ENCODE data around the gene RHOV.

Gene RHOV

DNA sequence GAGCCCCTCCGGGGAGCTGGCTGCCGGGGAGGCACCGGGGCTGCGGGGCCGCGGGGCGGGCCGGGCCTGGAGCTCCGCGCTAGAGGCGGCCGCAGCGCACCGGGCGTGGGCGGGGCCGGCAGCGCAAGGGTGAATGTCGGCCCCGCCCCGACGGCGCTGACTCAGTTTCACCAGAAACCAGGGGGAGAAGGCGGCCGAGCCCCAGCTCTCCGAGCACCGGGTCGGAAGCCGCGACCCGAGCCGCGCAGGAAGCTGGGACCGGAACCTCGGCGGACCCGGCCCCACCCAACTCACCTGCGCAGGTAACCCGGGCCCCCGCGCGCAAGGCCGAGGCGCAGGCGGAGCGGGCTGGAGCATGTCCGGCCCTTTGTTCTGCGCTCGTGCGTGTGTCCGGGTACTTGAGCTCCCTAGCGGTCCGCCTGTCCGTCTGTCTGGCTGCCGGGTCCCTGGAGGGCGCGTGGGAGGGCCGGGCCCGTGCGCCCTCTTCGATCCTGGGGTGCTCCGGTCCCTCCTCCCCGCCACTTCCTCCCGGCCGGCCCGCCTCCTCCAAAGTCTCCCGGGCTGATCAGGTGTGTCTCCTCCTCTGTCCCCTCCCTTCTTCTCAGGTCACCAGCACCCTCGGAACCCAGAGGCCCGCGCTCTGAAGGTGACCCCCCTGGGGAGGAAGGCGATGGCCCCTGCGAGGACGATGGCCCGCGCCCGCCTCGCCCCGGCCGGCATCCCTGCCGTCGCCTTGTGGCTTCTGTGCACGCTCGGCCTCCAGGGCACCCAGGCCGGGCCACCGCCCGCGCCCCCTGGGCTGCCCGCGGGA, 29.9 kb downstream of the RHOV start, which contains the start of gene SPINT1:
SPINT1 (plus strand) TSS at position 164 of the 811 bp plus-strand sequence; CDS start at position 671, 507 bp downstream.
- no peak for DNase-seq

DNA sequence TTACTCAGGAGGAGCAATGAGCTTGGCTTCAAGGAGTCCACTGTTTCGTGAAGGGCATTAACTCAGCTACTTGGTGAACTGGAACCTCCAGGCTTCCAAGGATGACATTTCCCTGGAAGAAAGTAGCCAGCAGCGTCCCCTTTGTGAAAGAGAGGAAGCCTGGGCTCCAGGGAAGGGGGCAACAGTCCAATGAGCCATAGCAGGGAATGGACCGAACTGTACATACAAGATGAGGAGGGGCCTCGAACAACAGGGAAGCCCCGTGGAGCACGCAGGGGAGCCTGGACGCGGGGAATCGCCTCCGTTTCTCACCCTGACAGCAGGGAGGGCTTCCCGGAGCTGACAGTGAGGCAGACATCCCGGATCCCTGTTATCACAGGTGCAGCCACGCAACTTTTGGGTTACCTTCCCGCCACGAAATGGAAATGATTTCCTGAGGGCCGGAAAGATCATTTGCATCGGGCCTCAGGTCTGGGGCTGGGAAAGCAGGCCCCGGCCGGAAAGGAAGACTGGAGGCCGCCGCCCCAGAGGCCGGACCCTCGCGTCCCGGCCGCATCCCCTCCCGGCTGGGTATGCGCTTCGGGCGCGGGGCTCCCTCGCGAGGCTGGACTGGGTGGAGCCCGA, 30.7 kb downstream of the RHOV start:
- DNase-seq, result no peak

DNA sequence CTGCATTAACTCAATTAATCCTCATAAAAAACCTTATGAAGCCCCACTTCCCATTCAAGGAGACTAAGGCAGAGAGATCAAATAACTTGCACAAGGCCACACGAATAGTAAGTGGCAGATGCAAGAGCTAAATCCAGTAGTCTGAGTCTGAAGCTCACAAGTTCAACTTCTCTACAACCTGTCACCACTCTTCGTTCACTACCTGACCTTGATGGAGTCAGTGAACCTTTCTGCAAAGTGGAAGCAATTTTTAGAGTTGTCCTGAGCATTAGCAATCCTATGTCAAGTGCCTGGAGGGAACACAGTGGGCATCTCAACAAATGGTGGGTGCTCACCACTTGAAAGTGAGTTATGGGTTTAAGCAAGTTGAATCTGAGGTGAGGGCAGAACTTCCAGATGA, 32.3 kb downstream of the RHOV start:
- DNase-seq, result no peak

DNA sequence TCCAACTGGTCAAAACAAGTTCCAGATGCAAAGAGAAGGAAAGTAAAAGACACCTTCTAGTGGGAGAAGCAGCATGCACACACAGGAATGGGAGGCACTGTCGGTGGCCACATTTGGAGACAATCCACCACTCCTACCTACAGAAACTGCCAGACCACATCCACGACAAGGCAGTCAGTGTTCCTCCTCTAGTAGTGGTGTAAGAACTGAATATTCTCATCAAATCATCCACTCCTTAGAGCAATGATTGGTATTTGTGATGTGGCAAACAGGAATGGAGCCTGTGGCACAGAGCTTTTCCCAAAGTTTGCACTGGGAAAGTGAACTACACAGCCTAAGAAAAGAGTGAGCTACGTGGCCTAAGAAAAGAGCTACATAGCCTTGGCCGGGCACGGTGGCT, 35.3 kb downstream of the RHOV start:
- DNase-seq, result no peak

DNA sequence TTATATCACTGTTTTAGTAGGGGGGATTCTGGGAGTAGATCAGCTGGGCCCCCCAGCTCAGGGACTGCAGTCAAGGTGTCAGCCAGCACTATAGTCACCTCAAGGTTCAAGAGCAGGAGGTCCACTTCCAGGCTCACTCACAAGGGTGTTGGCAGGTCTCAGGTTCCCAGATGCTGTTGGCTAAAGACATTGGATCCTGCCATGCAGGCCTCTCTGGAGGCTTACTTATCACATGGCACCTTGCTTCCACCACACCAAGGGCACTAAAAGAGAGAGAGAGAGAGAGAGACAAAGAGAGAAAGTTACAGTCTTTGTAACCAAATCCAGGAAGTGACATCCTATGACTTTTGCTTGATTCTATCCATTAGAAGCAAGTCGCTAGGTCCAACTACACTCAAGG, 38.0 kb downstream of the RHOV start:
- DNase-seq, result no peak

DNA sequence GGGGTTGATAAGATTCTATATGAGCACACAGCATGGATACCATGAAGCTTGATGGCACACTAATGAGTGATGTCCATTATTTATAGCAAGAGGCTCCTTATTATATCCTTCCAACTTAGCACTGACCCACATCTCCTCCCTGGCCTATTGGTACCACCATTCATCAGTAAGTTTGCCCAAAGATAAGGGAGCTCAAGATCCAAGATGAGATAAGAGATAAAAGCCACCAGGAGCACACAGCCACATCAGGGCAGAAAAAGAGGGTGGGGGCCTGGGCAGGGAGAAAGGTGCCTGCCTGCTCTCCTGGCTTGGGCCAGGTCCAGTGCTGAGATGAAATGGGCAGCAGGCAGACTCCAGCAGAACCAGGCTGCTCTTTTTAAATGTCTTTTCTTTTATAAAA, 41.1 kb downstream of the RHOV start:
- DNase-seq, result no peak

DNA sequence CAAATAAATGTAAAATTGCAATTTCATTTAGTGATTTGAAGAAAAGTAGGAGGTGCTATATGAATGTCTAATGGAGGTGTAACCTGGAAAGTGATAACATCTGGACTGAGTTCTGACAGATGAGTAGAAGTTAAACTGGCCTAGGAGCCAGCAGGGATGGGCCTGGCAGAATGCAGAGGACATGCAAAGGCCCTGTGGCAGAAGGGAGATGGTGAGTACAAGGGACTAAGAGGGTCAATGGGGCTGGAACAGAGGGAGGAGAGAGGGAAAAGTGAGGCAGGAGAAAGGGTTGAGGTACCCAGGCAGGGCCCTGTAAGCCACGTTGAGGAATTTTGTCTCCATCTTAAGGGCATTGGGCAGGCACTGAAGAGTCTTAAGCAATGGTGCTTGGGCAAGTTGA, 42.2 kb downstream of the RHOV start:
- DNase-seq, result no peak

DNA sequence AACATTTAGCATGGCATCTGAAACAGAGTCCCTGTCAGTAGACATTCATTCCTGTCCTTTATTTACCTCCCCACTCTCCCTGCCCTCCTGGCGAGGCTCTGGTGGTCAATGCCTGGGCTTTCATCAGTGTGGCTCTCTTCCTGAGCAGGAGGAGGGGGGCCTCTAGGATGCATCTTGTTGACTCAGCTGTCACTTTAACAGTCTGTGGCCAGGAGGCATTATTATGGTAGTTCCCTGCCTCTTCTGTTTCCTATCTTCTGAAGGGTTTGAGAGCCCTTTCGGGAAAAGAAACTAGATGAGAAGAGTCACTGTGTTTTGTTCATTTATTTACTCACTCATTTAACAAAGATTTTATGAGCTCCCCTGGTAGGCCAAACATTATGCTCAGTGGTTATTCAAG, 43.1 kb downstream of the RHOV start:
- no peak for DNase-seq

DNA sequence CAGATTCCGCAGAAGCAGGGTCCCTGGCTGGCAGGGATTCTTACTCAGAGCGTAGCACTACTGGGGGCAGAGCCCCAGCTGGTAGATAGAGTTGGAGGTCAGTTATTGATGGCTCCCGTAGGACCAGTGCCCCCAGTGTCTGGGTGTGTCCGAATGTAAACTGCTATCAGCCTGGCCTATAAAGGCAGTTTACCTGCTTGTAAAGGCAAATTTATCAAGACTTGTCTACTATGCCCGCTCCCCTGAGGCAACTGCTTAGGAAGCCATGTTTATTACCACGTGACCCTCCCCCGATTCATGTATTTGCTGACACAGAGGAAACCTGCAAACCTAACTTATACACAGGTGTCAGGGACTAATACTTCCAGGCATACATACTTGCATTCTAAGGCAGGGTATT, 44.9 kb downstream of the RHOV start:
- no peak for DNase-seq

DNA sequence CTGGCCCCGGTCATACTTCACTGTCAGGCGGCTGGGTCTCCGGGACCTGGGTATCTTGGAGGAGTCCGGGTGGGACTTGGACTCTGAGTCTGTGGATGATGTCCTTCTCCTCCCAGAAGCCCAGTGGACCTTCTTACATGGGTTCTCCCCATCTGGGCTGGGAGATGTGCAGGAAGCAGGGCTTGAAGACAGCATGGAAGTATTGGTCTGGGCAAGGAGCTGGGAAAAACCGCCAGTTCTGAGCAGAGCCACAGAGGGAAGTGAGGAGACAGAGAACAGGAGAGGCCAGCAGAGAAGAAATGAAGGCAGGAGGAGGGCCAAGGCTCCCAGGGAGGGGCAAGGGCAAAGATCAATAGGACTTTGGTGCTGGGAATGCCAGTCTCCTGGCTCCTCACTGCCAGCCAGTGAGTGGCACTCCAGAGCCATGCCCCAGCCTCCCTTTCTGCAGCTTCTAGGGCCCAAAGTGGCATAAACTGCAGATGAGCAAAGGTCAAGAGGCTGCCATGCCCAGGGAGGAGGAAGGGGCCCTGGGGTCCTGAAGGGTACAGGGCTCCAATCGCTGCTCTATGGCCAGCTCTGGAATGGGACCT, 45.5 kb downstream of the RHOV start, which contains the start of gene PPP1R14D:
PPP1R14D (minus strand) TSS at position 262 of the 590 bp plus-strand sequence; CDS start at position 195, 67 bp downstream.
- no peak for DNase-seq

DNA sequence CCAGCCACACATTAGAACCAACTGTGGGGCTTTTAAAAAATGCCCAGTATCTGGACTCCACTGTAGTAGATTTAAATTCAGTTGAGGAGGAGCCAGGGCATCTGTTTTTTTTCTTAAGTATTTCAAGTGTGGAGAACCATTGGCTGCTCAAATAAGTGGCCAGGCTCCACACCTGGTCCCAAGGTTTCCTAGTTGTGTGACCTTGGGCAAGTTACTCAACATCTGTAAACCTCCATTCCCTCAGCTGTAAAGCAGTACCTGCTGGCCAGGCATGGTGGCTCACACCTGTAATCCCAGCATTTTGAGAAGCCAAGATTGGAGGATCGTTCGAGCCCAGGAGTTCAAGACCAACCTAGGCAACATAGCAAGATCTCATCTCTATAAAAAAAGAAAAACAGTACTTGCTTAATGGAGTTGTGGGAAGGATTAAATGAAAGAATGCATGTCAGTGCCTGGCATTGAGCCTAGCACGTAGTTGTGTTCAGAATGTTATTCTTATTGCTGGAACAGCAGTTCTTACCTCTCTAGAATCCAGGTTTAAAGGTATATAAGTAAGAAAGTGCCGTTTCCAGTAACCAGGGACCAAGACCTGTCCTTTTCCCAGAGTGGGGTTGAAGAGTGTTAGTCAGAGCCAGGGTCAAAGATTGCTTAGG, 47.5 kb downstream of the RHOV start:
- no peak for DNase-seq

DNA sequence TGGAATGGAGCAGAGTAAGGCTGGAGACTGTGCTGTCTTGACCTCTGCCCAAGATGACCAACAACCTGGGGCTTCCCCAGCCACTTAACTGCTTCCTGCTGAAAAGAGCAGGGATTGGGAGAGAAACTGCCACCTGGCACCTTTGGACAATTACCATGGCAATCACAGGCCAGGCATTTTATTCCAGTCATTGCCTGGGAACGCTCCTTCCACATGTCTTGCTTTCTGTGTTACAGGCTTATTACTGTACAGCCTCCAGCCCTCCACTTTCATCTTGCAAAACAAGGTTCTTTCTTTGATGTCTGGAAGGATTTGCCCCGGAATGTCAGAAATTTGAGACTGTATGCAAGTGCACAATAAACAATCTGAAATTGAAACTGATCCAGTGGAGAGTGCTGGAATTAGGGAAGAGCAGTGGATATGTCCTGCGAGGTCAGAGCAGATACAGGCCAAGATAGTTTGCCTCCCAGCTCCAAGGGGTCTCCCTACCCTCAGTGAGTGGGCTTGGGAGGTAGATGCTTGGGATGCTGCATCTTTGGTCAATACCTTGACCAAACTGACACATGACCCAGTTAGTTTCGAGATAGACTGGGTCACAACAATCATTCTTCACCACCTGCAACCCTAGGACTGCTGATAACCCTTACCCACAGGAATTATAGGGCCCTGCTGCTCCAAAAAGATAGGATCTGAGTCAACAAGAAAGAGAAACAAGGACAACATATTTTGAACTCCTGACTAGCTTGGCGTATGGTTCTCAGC, 48.2 kb downstream of the RHOV start:
- no peak for DNase-seq

DNA sequence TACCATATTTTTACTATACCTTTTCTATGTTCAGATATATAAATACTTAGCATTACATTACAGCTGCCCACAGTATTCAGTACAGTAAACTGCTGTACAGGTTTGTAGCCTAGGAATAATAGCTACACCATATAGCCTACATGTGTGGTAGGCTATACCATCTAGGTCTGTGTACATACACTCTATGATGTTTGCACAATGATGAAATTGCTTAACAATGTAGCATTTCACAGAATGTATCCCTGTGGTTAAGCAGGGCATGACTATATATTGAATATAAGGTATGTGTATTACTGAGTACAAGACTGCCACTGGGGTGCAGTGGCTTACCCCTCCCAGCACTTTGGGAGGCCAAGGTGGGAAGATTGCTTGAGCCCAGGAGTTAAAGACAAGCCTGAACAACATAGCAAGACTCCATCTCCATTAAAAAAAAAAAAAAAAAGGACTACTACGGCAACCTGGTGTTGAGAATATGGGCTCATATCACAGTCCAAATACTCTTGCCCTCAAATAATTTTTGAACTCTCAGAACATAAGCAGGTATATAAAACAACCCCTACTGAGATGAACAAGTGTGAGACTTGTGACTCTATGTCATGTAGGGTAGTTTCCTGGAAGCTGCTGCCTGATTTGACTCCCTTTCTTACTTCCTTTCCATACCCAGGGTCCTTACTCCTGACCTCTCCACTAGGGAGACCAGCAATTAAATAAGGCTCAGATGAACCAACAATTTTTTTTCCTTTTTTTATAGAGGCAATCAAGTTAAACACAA, 50.3 kb downstream of the RHOV start:
- no peak for DNase-seq
